SHP77 (cell line): ENCODE data around the gene POLN.

ENCODE experiments used
- DNase-seq, 2 experiments: peaks; one replicate each; lab custom pipeline; 2025; lab: John Stamatoyannopoulos, UW

The POLN gene

DNA sequence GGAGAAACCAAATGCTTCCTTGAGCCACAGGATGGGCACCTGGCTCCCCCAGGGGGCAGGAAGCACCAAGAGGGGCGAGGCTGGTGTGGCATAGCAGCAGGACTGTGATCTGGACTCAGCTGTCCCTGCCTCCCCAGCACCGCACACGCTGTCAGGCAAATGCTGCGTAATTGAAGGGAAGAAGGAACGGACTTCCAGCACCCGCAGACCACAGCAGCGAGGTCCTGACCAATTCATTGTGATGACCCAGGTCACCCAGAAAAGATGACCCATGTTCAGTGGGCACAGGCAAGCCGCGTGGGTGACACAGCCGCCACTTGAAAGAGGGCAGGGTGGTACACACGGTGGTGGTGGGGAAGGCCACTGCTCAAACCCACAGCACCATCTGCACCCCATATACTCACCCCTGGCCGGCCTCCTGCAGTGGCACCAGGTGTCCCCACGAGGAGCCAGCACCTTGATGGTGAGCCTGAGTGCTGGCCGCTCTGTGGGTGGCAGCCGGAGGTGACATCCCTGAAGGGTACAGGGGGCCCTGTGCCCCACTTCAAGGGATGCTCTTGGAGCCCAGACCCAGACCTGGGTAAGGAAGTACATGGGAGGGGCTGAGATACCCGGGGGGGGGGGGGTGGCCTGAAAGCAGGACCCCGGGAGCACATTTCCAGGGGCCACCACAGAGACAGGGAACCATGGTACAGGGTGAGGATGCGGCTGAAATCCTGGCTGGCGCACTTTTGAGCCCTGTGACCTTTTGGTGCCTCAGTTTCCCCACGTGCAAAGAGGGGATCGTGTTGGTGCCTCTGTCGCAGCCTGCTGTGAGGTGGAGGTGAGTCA, 171.3 kb downstream of the POLN start:
- no peak for DNase-seq

DNA sequence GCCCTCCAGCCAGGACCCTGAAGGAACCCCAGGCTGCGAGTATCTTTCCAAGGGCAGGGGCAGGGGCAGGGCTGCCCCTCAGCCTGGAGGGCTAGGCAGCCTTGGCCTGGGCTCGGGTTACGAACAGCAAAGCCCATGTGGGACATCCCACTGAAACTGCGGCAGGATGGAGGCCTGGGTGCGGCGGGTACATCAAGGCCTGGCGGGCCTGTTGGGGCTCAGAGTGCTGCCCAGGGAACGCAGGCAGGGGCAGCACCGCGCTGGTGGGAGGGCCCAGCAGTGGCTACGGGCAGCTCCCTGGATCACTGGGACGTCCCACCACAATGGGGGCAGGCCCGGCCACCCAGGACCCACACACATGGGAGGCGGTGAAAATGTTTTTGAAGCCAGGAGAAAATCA, 171.9 kb downstream of the POLN start:
- no peak for DNase-seq

DNA sequence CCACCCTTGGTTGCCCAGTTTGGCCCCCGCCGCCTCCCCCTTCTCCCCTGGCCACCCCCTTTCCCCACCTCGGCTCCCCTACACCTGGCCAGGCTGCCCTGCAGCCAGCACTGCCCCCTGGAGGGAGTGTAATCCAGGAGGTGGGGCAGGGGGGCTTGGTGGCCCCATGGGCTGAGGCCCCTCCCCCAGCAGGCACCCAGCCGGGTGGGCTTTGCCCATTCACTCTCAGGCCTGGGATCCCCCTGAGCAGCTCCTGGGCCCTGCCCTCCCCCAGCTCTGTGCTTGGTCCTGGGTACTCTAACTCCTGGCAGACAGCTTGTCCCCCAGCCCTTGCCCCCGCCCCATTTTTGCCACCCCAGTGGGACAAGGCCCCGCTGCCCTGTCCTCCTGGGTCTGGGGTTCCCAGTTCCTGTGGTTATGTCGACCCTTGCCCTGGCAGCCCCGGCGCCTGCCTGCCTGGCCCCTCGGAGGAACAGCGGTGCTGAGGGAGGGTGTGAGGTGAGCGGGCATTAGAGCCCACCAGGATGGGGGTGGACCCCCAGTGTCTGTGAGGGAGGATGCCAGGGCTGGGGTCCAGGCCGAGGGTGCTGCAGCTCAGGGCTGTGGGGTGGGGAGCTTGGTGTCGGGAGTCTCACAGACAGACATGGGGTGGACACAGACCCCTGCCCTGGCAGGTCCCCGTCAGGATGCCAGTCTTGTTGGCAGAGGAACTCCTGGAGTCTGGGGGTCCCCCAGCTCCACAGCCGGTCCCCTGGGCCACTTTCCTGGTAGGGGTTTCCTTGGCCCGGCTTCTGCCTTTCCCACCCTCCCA, 172.6 kb downstream of the POLN start:
- no peak for DNase-seq

DNA sequence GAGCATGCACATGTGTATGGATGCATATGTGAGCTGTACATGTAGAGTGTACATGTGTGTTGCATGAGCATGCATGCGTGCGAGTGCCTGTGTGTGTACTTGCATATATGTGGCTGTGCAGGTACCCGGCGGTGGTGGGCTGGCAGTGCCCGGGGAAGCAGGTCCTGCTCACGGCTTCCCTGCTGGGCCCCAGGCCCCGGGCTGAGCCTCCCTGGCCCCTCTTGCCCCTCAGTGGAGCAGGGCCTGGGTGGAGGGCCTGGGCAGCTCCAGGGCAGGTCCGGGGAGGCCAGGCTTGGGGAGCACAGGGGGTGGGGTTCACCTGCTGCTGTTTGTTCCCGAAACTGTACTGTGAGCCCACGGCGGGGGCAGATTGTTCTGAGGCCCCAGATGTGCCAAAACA, 173.4 kb downstream of the POLN start:
- DNase-seq = no peak

DNA sequence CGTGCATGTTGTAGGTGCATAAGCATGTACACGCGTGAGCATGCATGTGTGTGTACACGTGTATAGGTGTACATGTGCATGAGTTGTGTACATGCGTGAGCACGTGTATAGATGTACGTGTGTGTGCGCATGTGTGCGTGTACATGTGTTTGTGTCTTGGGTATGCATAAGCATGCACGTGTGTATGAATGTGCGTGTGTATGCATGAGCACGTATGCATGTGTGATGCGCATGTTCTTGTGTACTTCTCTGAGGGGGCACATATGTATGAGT, 173.8 kb downstream of the POLN start:
- DNase-seq = no peak

DNA sequence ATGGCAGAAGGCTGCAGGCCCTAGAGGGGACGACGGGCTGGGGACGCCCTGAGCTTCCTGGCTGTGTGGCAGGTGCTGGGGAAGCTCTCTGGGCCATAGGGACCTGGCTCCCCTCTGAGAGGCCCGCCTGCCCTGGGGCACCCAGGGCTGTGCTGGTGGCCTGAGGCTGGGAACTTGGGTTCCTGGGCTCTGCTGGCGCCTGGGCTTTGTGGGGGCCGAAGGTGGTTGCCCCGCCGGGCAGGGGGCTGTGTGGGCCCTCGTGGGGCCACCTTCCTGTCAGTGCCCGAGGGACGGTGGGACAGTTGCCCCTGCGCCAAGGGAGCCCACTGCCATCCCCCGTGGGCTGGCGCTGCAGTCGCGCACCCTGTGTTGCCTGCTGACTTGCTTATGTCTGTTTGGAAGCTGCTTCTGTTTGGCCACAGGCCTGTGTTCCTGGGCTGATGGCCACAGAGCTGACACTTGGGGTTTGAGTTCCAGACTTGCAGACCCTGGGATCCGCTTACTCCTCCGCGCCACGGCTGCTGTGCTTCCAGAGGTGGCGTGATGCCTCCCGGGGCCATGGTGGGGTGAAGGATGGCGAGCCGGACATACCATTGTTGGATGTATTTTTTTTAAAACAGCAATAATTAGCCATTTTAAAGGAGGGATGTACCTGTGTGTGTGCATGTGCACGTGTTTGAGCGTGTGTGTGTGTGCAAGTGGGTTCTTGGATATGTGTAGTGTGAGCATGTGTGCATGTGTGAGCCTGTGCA, 174.3 kb downstream of the POLN start:
- no peak for DNase-seq

DNA sequence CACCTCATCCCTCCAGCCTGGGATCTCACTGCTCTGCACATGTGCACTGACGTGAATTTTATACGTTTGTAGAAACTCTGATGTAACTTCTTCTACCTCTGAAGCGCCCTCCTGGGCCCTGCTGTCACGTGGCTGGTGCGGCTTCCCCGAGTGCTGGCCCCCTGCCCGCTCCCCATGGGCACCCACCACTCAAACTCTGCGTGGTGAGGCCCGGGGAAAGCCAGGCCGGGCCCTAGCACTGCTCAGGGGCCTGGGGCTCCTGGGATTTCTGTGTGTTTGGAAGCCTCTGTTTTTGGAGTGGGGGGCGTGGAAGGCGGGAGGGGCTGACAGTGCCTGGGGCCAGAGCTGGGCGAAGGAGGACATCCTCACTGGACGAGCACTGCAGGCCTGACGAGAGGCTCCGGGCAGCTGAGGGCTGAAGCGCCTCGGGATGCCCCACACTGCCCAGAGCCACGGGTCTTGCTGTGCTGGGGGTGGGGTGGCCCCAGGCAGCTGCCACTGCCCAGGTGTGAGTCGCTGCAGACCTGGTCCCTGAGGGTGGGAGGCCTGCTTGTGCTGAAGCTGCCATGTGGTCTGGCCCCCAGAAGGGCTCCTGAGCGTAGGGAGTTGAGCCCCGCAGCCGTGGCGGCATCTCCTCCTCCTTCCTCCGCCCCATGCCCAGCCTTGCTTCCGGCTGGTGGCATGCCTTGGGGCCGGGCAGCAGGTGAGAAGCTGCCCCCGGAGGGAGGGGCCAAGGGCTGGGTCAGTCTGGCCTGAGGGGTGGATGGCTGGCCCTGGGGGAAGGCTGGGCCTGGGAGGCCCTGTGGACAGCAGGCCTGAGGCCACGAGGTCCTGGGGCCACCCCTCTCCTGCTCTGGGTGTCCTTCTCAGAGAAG, 175.1 kb downstream of the POLN start:
- DNase-seq = no peak

DNA sequence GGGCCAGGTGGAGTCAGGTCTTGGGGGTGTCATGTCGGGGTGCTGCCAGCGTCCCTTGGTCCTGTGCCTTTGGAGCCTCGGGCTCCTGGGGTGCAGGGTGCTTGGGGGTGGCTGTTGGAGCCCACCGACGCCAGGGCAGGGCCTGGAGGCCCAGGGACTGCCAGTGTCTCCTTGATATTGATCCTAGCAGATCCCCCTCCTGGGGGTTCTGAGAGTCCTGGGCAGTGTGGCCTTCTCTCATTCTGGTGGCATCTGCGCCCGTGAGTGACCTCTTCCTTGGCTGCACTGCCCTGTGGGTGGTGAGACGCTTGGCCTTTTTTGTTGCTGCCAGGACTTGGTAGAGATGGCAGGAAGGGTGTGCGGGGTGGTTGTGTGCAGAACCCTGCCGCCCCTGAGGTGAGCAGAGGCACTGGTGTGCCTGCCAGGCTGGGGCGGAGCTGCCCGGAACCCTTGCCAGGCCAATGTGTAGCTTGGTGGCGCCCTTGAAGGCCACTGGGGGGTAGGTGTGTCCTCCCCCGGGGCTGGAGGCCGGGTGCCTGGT, 175.8 kb downstream of the POLN start:
- no peak for DNase-seq

DNA sequence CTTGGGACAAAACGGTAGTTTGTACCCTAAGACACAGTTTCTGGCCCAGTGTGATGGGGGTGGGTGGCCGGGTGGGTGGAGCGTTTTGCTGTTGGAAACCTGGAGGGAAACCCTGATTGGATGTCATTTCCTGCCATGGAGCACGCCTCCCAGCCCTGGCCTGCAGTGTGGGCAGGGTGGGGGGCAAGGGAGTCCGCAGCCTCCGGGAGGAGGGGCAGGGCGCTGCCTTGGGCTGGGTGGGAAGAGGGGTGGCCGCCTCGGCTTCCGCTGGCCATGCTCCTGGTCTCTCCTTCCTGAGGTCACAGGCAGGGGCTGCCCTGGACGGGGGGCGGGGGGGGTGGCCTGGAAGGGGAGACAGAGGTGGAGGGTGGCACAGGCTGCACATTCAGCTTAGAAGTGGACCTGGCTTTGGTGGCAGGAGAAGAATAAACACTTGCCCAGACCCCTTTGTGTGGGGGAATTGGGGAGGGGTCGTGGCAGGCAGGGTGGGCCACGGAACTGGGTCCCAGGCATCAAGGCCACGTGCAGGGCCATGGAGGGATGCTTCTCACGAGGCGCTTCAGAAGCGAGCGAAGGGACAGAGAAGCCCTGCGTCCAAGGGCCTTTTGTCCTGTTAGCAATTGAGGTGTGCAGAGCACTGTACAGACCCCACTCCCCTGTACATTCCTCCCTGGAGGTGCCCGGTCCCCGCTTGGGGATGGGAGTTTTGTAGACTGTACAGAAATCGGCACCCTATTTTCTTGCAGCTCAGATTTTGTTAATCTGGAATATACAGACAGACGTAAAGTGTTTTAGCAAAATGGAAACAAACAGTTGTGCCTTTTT, 176.6 kb downstream of the POLN start:
- no peak for DNase-seq

DNA sequence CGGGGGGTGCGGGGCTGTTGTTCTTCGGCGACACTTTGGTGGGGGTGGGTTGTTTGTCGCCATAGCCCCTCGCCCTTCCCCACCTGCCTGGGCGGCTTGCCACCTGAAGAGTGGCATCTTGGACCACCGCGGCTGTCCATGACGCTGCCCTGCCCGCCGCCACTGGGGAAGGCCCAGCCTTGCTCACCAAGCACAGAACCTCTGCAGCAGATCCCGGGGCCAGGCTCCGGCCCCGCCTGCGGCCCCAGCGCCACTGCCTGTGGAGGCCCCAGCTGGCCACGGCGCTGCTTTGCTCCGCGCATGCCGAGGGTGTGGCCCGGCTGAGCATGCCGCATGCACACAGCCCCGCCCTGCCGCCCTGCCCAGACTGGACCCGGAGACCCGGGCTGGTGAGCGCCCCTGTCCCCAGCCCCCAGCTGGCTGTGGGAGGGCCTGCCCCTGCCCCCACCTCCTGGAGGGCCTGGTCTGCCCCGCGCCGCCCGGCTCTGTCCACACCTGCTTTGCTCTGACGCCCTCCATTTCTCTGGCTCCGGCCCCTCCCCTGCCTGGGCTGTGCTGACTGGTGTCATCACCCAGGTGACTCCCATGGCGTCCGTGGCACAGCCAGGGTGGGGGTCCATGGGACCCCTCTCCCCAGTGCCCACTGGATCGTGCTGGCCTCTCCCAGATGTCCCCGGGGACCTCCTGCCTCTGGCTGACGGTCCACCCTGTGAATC, 177.5 kb downstream of the POLN start:
- no peak for DNase-seq

DNA sequence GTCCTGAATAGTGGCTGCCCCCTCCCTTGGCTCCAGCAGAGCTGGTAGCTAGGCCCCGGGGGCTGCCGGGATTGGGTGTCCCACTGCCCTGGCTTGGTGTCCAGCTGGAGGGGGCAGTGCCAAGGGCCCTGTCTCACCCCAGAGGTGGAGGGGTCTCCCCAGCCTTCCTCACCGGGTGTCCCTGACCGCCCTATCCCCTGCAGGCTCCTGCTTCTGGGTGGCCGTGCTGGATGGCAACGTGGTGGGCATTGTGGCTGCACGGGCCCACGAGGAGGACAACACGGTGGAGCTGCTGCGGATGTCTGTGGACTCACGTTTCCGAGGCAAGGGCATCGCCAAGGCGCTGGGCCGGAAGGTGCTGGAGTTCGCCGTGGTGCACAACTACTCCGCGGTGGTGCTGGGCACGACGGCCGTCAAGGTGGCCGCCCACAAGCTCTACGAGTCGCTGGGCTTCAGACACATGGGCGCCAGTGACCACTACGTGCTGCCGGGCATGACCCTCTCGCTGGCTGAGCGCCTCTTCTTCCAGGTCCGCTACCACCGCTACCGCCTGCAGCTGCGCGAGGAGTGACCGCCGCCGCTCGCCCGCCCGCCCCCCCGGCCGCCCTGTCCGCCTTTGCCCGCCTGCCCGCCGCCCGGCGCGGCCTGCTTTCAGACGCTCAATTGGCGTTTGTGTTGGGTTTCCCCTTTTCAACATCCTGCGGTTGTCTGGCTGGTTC, 178.2 kb downstream of the POLN start:
- DNase-seq = no peak

DNA sequence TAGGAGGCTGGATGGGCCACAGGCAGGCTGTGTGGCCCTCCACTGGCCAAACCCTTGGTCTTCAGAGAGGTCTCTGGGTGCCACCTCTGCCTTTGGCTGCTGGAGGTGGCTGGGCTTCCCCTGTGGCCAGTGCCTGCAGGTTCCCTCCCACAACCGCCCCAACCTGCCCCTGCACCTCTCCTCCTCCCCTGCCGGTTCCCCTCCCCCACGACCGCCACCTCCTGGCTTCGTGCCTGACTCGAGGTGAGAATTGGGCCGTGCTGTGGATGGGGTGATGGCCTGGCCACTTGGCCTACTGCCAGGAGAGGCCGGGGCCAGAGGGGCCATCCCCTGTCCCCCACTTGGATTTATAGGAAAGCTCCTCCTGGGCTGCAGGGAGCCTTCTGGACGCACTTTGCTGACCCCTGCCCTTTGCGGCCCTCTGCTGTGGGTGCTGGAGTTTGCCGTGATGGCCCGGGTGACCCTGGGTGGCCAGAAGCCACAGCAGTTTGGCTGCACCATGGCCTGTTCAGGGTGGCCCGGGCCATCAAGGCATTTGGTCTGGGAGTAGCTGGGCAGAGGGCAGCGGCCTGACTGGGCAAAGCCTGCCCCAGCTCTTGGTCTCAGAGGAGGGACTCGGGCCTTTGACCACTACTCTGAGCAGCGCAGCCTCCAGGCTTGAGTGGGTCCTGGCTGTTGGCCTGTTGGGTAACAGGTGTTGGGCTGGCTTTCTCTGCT, 179.0 kb downstream of the POLN start:
- DNase-seq = no peak

DNA sequence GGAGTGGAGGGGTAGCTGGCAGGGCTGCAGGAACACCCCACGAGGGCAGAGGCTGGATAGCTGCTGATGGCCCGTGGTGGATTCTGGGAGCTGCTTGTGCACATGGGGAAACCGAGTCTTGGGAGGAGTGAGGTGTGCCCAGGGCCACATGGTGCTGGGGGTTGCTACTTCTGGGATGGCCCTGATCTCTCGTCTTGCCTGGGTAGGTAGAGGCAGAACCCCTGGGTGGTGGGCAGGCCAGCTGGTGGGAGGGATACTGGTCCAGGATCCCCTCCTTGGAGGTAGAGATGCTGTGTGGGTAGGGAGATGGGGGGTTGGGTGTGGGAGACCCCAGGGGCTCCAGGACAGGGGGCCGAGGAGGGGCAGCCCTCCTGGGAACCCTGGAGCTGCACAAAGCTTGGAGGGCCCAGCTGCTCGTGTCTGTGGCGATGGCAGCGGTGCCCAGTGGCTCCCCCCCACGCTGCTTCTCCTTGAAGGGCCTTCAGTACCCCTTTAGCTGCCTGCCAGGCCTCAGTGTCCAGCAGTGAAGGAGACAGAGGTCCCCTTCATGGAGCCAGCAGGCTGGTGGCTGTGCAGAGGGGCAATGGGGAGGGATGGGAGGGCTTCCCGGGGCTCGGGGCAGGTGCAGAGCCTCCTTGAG, 179.6 kb downstream of the POLN start:
- DNase-seq = no peak

DNA sequence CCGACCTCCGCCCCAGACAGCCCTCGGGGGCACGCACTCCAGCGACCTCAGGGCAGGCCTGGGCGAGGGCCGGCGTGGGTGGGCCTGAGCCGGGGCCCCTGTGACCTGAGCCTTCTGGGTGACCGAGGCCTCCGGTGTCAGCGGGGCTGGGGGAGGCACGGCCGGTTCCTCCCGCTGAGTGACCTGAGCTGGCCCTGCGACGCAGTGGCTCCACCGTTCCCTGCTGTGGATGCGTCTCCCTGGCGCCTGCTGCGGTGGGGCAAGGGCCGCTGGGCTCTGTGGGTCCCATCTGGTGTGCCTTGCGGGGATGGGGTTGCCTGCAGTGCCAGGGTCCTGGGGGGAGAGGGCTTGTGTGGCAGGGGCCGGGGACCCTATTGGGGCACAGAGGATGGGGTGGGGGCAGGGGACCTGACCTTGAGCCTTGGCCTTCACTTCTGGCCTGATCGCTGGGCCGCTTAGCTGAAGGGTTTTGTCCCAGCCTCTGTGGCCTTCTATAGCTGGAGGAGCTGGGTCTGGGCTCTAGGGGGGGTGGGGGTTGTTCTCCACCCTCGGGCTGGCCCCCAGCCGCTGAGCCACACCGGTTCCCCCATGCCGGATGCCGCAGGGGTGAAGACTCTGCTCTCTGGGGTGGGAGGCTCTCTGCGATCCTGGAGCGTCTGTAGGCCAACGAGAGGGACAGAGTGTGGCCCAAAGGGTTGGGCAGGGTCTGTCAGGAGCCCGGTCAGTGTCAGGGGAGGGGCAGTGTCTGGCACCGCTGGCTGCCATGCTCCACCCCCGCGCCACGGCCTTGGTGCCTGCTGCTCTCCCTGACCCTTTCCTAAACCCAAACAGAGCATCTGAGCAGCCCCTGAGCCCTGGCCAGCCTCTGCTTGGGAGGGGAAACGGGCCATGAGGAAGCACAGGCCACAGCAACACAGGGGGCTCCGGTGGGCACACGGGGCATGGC, 180.5 kb downstream of the POLN start:
- no peak for DNase-seq

DNA sequence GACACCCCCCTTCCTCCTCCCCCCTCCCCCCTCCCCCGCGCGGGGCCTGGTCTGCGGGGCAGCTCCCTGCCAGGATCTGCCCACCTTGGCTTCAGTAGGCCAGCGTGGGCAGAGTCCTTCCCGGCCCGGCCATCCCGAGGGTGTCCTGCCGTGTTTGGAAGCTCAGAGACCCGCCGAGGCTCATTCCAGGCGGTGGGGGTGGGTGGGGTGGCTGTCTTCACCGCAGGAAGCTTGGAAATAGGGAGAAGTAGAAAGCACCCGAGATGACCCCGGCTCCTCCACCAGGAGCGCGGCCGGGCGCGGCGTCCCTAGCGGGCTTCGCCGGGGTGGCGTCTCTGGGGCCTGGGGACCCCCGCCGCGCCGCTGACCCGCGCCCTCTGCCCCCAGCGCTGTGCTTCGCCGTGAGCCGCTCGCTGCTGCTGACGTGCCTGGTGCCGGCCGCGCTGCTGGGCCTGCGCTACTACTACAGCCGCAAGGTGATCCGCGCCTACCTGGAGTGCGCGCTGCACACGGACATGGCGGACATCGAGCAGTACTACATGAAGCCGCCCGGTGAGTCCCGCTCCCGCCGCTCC, 181.2 kb downstream of the POLN start:
- no peak for DNase-seq

DNA sequence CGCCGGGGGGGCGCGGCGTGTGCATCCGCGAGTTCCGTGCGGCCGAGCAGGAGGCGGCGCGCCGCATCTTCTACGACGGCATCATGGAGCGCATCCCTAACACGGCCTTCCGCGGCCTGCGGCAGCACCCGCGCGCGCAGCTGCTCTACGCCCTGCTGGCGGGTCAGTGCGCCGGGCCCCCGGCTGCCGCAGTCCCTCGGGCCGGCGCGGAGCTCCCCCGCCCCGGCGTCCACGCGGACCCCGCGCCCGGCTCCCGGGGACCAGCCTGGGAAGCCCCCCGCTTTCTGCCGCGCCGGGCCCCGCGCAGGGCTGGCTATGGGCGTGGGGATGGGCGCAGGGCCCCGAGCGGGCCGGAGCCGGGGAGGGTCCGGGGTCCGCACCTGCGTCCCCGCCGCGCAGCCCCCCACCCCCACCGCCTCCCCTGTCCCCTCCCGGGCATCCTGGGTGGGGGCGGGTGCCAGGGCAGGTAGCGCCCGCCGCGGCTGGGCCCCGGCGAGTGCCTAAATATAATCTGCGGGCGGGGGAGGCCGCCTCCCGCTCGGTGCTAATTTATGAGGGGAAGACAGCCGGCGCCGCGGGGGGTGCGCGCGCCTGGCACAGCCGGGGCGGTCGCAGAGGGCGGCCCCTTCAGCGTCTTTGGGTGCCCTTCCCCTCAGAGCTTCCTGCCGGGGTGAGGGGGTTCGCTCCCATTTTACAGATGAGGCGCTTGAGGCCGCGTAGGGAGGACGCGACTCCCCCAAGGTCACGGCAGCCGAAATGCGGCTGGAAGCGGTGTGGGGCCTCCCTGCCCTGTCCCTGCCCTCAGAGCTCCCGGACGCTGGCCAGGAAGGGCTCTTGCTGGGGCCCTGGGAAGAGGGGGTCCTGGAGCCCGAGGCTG, 182.0 kb downstream of the POLN start:
- peak in 1 of 2 experiments; percentile 13 for DNase-seq
